ENCODE results near the gene MLN.

Gene MLN

GRCh38 chr6:33815854-33816253, 12.1 kb upstream of the MLN start:
- DNase-seq: peak in 21 of 56 donors; percentile 3 to 71 (median 15)

- no peak for DNase-seq
Measured at GRCh38 chr6:33813990-33814985, 10.5 kb upstream of the MLN start.

DNA sequence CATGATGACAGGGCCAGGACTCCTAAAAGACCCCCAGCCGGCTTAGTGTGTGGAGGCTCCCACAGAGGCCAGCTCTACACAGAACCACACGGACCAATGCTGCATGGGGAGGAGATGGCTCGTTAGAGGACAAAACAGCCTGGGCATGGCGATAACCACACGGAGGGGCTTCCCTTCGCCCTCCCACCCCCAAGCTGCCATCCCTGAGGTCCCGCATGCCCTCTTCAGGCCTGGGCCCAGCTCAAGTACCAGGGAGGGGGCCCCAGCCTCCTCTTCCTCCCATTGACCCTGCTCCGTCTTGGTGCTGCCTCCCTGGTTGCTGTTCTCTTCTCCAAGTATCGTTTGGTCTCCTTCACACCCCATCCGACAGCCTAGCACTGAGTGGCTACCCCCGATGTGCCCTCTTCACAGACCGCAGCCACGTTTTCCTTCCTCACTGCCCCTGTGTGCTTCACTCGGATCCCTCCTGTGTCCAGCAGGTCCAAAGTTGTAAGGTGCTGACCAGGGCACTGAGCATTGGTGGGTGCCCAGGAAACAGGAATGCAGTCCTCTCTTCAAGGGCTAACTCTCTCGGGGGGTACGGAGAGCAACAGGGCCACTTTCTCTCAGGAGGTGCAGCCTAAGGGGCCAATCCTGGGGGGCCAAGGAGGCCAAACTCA, 9.6 kb upstream of the MLN start:
- no peak for DNase-seq

DNA sequence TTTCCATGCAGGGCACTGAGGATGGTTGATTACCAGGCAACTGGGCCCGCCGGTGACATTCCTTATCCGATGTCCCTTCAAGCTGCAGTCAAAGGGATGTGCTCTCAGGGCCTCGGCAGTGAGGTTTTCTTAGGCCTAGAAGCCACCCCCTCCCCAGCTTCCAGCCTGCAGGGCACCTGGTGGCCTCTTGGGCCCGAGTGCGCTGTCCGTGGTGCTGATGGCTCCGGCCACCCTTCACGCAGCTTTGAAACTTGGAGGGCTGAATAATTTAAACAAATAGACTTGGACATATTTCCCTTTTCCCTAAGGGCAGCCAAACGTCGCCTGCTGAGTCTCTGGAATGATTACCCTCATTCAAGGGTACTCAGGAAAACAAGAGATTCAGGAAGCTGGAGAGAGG, 8.9 kb upstream of the MLN start:
- DNase-seq: peak in 5 of 56 donors; percentile 2 to 17 (median 5)

GRCh38 chr6:33809594-33809993, 5.8 kb upstream of the MLN start:
- DNase-seq: peak in 1 of 56 donors; percentile 6

DNA sequence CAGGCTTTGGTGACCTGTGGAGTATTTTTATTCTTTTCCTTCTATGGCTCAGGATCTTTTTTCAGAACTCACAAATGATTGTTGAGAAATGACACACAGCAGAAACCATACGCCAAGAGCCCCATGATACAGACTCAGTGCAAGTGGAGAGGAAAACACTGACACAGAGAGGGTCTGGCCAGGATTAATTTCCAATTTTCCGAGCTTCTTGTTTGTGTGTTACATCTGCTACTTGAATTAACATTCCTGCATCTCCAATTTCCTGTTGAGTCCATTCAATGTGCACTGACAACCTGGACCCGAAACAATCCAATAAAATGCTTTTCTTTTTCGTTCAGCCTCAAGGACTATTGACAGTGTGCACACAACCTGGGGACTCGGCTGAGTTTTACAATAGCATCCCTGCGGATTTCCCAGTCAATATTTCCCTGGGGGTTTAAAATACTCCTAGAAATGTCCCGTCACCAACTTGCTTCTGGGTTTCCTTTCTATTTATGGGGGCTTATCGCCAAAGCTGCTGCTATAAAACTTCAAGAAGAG, 4.9 kb upstream of the MLN start:
- no peak for DNase-seq

DNA sequence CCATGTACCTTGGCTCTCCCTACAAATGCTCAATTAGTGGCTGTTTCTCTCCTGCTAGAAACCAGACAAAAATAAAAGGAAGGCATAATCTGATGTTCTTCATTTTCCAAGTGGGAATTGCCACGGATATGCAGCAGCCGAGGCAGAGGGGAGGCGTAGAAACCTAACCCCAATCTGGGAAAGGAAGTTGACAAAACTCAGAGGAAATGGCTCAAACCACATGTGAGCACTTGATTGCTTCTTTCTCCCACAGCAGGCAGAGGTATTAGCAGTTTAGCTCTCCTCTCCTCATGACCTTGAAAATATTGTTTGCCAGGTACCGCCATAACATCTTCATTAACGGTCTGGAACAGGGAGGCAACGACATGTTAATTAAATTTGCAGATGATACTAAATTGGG, 3.8 kb upstream of the MLN start:
- no peak for DNase-seq

- DNase-seq: no peak
Measured at GRCh38 chr6:33806841-33807240, 3.0 kb upstream of the MLN start.

GRCh38 chr6:33802186-33802958, 1.4 kb downstream of the MLN start:
- no peak for DNase-seq

DNA sequence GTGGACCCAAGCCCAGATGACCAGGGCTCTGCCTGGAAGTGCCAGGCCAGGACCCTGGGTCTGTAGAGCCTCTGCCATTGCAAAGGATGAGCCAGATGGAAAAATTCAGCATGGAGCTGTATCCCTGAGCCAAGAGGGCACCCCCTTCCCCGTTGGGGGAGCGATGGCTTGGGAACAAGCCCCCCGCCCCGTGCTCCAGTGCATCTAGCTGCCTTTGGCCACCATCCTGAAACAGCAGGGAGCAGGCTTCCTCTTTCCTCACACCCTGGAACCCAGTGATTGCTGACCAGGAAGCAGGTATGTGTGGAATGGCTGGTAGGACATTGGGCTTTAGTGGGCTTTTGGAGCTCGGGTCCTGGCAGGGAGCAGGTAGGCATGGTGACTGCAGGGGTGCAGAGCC, 2.2 kb downstream of the MLN start:
- DNase-seq: no peak

DNA sequence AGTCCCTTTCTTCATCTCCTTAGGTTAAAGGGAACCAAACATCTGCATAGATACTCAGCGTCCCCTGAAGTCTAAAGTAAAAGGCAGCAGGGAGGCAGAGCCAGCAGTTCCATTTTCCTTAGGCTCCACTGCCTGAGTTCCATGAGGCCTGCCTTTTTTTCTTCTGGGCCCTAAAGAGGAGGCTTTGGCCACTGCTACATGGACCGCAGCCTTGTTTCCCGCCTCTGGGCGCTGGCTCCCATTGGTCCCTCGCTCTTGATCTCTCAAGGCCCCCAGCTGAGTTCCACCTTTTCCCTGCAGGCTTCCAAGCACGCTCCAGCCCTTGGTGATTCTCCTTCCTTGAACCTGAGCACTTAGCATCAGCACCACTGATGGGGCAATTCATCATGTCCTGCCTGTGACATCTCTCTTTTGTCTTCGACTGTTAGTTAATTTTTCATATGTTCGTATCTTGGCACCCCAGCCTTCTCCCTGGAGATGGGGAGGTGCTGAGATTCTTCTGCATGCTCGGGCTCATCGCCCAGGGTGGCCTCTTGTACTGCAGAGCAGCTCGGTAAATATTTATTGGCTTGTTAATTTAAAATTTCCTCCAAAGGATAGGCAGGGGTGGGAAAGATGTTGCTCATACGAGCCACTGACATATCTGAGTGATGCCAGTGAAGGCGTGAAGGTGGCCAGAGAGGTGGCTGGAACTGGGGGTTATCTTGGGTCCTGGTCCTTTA, 3.4 kb downstream of the MLN start:
- DNase-seq: no peak

- no peak for DNase-seq
Measured at GRCh38 chr6:33799454-33800113, 4.2 kb downstream of the MLN start.

DNA sequence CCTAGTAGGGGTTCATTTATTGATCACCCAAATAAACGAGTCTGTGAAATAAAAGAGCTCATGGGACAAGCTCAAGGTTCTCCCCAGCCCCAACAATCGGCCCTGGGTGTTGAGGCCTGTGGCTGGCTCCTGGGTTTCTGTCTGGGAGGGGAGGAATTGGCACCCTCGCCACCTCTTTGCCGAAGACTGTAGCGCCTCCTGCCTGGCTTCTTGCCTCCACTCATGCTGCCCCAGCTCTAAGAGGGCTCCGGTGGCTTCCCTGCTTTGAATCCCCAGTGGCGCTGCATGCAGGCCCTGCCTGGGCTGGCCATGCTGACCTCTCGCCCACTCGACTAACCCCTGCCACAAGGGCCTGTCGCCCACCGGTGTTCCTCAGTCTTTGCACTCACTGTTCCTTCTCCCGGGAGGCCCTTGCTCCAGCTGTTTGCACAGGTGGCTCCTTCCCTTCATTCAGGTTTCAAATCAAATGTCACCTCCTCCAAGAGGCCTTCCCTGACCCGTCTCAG, 5.4 kb downstream of the MLN start:
- no peak for DNase-seq

DNA sequence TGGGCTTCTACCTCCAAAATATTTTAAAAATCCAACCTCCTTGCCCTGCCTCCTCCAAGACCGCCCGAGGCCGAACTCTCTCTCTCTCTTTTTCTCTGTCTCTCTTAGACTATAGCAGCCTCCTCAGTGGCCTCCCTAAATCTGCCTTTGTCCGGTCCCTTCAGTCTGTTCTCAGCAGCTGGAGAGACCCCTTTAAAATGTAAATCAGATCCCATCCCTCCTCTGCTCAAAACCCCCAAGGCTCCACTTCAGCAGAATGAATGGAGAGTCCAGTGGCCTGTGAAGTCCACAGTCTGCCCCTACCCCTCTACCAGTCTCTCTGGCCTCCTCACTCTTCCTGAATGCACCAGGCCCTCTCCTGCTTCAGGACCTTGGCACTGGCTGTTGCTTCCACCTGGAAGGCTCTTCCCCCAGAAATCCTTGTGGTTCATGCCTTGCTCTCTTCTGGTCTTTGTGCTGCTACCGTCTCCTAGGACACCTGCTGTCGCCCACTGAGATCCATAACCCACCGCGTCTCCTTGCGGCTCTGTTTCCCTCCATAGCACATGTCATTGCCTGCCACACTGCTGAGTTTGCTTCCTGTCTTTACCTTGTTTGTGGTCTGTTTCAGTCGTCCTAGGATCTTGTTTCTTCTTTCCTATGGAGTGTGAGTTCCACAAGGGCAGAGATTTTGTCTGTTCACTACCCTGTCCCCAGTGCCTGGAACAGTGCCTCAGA, 6.0 kb downstream of the MLN start:
- no peak for DNase-seq

GRCh38 chr6:33794910-33795623, 8.7 kb downstream of the MLN start:
- DNase-seq: no peak

- no peak for DNase-seq
Measured at GRCh38 chr6:33792981-33793380, 10.8 kb downstream of the MLN start.

GRCh38 chr6:33791620-33792019, 12.2 kb downstream of the MLN start:
- DNase-seq: no peak

DNA sequence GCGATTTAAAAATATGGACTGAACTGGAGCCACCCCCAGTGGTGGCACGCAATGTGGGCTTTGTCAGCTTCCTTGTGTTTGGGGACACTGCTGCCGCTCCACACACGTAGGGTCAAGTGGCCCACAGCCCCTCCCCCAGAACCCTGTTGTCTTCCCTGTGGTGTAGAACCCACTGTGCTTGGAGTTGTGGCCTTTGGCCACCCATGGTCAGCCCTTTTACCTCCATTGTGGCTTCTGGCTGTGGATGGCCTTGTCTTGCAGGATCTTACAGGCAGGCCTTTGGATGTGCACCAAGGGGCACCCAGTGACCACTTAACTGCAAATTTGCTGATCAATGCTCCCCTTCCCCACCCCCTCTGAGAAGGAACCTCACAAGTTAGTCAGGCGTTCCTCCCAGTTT, 12.9 kb downstream of the MLN start:
- no peak for DNase-seq

DNA sequence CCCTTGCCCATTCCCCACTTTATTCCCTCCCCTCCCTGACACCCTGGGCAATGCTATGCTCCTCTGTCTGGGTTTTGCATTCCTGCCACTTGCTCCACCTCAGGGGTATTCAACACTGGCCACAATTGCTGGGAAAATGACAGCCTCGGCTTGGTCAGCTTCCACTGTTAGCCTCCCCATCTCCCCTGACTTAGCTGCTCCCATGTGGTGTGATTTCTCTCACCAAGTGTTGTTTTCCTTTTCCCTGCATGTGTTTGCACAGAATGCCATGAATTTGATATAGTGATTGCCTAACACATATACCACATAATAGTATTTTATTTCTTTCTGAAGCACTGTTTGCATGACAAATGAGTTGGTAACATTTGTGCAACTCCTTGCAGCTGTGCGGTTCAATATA, 13.4 kb downstream of the MLN start:
- DNase-seq: no peak
